Cardiac fibroblast (primary cell): ENCODE measurements around the gene CHMP1B.
A peak's percentile ranks its signal among the peaks of the same experiment; 100 is the strongest.

Source experiments
- DNase-seq, 2 donors: peaks; one replicate each; pipeline versions ENCODE4 v3.0.0 to v3.0.0-alpha.2; 2010; ENCODE audit warnings: low read depth in 2 of 2
- H3K4me3 ChIP-seq, 2 donors: replicated peaks in 1 of 2; 1 replicate in 1 of 2; 2 replicates in 1 of 2; pipeline ENCODE4 v1.5.1; 2011; ENCODE audit warnings: low read depth in 2 of 2, low read length in 2 of 2, mild to moderate bottlenecking in 2 of 2, moderate library complexity in 1 of 2
- TF ChIP-seq, protein P1 (sequence below): IDR thresholded peaks from one replicate; pipeline ENCODE4 v1.5.1; 2011; ENCODE audit warnings: low read depth, mild to moderate bottlenecking, low read length, inconsistent platforms

CHMP1B gene

GRCh38 chr18:11877497-11878135, 26.4 kb downstream of the CHMP1B start:
- DNase-seq, result no peak
- no peak overlapping the region for H3K4me3 ChIP-seq
- TF ChIP-seq, protein P1, sequence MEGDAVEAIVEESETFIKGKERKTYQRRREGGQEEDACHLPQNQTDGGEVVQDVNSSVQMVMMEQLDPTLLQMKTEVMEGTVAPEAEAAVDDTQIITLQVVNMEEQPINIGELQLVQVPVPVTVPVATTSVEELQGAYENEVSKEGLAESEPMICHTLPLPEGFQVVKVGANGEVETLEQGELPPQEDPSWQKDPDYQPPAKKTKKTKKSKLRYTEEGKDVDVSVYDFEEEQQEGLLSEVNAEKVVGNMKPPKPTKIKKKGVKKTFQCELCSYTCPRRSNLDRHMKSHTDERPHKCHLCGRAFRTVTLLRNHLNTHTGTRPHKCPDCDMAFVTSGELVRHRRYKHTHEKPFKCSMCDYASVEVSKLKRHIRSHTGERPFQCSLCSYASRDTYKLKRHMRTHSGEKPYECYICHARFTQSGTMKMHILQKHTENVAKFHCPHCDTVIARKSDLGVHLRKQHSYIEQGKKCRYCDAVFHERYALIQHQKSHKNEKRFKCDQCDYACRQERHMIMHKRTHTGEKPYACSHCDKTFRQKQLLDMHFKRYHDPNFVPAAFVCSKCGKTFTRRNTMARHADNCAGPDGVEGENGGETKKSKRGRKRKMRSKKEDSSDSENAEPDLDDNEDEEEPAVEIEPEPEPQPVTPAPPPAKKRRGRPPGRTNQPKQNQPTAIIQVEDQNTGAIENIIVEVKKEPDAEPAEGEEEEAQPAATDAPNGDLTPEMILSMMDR, result no peak

- DNase-seq, result no peak
- TF ChIP-seq, protein P1, result no peak
- no peak overlapping the region for H3K4me3 ChIP-seq
Observed at GRCh38 chr18:11880586-11881304, 29.5 kb downstream of the CHMP1B start.

DNA sequence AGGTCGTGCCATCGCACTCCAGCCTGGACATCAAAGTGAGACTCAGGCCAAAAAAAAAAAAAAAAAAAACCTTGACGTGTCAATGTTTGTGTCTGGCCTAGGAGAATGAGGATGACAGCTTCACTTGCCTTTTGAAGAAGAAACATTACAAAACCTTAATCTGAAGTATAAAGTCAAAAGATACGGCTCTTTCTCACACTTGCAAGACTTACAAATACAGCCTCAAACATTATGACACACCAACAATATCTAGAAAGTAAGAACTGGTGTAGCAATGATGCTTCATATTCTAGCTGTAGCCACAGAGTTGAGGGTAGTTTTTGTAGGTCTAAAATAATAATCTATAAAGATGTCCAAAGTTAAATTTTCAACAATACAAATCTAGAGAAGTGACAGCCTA, 31.4 kb downstream of the CHMP1B start:
- DNase-seq, result no peak
- TF ChIP-seq, protein P1, result no peak
- H3K4me3 ChIP-seq, result no peak overlapping the region

- TF ChIP-seq, protein P1, result no peak
- peak; percentile 22 to 28 for DNase-seq
- H3K4me3 ChIP-seq, result no peak overlapping the region
Observed at GRCh38 chr18:11883153-11883552, 31.9 kb downstream of the CHMP1B start.

DNA sequence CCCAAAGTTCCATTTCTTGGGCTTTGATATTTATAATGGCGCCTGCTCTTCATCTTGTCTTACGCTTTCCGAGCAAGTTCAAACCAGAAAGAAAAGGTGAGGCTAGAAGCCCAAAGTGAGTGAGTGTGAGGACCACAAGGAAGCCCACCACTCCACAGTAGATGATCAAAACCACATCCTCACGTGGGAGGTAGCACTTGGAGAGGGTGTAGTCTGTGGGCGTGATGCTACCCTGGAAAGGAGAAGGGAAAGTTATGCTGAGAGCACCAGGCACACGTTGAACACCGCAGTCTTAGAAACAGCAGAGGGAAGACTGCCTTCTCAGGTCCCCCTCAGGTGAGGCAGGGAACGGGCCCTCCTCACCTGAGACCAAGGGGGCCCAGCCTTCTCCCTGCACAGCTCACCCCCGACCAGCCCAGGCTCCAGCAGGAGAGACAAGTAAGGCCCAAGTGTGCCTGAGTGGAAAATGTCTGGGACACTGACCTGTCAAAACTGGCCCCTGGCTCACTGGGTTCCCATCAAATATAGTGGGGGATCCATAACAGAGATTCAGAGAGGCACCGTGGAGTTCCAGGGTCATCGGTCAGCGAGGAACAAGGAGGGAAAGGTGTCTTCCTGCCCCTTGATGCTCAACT, 33.3 kb downstream of the CHMP1B start:
- H3K4me3 ChIP-seq, result no peak overlapping the region
- TF ChIP-seq, protein P1, result no peak

GRCh38 chr18:11885278-11885947, 34.2 kb downstream of the CHMP1B start:
- TF ChIP-seq, protein P1, result no peak
- DNase-seq, result no peak
- H3K4me3 ChIP-seq, result no peak overlapping the region

More for the DNA sequence above, 33.3 kb downstream of the CHMP1B start:
- no peak for DNase-seq
